Measurements from ENCODE around the gene TEX48.

DNA sequence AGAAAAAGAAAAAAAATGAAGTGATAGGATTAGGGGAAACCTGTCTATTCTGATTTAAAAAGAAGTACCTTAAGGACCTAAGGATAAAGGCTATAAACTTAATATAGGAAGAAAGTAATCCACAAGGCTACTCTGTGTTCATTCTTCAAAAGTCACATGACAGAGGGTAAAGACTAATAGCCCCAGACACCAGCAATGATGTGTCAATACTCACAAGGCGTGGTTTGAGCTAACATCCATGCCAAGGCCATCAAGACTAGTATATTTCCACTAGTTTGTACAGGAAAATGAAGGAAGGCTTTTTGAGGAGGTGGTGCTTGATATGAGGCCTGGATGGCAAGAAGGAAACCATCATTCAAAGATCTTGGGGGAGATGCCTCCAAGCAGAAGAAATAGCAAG, 49.7 kb upstream of the TEX48 start:
- TF ChIP-seq POLR2A (IDR thresholded peaks at IDR 0.05; ENCODE audit: low read length): no peak
- no peak for TF ChIP-seq GATA1 (IDR thresholded peaks at IDR 0.05; ENCODE audit: low read depth, low read length)

Measured in erythroblast (primary cell).